DMS153 treated with DMSO at 0.1 percent for 48 hours (cell line): ENCODE measurements around the gene SPINDOC.
"Not testable (repeated sequence)": the region's sequence is repeated elsewhere in the genome, so short reads cannot be mapped to it uniquely, and the experiment has no call there.

Experiments
- DNase-seq: peaks from one replicate; lab custom pipeline; 2025; ENCODE audit not compliant: unreplicated experiment; lab: John Stamatoyannopoulos, UW

SPINDOC gene

GRCh38 chr11:63853476-63853875 is 40.2 kb downstream of the SPINDOC start:
- DNase-seq, result no peak

GRCh38 chr11:63854696-63855095 is 41.4 kb downstream of the SPINDOC start:
- DNase-seq, result no peak

DNA sequence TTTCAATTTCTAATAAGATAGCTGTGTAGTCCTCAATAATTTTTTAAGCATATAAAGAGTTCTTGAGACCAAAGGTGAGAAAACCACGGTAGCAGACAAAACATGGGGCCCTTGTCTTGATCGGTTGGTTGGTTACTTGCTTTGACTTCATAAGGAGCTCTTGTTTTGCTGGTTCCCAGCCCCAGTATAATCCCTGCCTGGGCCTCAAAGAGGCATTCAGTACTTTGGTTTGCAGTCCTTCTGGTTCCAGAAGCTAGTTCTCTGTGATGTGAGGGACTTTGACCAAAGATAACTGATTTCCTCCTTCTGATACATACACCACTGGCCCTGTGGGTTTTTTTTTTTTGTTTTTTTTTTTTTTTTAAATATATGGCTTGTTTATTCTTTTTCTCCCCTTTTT is 42.7 kb downstream of the SPINDOC start:
- no peak for DNase-seq

DNA sequence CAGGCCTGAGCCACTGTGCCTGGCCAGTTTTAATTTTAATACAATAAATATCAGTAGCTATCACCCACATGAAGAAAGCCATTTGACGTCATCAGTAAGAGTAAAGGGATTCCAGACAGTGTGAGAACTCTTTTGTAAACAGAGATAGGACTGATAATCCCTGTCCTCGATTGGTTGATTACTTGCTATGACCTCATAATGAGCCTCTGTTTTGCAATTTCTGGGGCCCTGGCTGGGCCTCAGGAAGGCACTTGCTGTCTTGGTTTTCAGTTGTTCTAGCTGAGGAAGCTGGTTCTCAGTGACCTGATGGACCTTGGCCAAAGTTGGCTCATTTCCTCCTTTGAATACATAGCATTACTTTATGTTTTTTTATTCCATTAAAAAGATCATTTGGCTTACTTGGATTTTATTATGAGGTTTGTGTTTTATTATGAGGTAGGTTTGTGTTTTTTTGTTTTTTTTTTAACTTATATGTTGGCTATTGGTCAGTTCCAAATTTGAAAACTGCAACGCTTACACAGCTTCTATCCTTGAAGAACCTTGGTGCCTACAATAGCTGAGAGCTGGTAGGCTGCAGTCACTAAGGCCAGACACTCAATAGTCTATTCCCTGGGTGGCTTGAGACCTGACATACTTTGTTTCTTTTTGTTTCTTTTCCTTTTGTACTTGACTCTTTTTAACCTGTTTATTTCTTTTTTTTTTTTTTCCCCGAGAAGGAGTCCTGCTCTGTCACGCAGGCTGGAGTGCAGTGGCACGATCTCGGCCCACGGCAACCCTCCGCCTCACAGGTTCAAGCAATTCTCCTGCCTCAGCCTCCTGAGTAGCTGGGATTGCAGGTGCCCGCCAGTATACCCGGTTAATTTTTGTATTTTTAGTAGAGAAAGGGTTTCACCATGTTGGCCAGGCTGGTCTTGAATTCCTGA is 45.6 kb downstream of the SPINDOC start:
- DNase-seq, result no peak

- DNase-seq, result peak; percentile 71
Observed at GRCh38 chr11:63862923-63863322, 49.7 kb downstream of the SPINDOC start.

DNA sequence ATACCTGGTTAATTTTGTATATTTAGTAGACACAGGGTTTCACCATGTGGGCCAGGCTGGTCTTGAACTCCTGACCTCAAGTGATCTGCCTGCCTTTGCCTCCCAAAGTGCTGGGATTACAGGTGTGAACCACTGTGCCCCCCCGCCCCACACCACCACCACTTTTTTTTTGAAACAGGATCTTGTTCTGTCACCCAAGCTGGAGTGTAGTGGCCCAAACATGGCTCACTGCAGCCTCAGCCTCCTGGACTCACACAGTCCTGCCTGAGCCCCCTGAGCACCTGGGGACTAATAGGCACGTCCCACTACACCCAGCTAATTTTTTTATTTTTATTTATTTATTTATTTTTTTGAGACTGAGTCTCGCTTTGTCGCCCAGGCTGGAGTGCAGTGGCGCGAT is 50.4 kb downstream of the SPINDOC start:
- DNase-seq, result not testable (repeated sequence)

DNA sequence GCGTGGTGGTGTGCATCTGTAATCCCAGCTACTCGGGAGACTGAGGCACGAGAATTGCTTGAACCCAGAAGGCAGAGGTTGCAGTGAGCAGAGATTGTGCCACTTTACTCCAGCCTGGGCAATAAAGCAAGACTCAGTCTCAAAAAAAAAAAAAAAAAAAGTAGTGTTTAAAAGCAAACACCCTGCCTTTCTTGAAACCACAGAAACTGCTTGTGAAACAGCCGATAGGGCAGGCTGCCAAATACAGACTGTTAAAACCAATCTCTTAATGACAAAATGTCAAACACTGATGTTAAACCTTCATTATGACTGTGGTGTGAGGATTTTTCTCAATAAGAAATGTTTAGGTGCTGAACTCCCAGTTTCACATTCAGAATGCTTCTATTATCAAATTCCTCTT is 53.0 kb downstream of the SPINDOC start:
- no peak for DNase-seq

- no peak for DNase-seq
Observed at GRCh38 chr11:63867511-63867910, 54.3 kb downstream of the SPINDOC start.

- no peak for DNase-seq
Observed at GRCh38 chr11:63868399-63869064, 55.3 kb downstream of the SPINDOC start.

GRCh38 chr11:63869171-63869591 is 55.9 kb downstream of the SPINDOC start:
- DNase-seq, result no peak

DNA sequence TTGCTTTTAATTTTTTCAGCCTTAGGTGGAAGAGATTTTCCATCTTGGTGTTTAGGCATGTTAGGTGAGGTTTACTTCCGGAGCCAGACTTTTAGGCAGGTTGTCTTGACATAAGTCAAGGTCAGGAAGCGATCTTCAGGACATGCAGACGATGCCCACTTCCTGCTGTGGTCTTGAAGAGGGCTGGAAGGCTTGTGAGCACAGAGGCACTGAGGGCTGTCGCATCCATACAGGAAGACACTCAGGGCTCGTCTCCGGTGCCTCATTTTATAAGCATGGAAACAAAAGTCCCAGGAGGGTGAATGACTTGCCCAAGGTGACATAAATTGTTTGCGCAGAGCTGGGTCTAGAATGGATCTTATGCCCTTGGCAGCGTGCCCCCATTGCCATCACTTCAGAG is 56.4 kb downstream of the SPINDOC start:
- DNase-seq, result no peak

DNA sequence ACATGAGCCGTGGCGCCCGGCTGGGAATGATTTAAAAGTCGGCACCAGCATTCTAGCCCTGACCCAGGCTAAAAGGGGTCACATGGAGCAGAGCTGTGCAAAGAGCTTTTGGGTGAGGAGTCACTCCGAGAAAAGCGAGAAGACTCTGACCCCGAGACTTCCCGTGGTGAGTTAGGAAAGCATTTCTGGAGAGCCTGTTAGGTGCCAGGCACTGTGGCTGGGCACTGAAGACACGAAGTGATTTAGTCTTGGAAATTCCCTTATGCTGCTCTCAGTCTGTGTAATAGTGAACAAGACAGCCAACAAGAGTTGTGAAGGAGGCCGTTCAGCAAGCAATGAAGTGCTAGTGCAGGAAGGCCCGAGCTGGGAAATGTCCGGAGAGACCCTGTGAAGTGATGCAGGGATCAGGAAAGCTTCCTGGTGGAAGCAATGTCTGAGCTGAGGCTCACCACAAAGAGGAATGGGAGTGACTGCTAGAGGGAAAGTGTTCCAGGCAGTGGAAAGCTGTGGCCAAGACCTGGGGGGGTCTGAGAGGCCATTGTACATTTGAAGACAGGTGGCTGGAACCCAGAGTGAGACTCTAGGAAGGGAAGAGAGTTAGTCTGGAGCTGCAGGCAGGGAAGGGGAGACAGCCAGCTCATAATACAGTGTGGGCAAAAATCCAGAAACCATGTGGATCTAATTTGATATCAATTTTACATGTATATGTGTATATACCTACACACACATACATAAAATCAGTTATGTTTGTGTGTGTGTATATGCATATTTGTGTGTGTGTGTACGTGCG is 57.3 kb downstream of the SPINDOC start:
- DNase-seq, result no peak

- DNase-seq, result peak; percentile 68
Observed at GRCh38 chr11:63871962-63872799, 58.9 kb downstream of the SPINDOC start.

DNA sequence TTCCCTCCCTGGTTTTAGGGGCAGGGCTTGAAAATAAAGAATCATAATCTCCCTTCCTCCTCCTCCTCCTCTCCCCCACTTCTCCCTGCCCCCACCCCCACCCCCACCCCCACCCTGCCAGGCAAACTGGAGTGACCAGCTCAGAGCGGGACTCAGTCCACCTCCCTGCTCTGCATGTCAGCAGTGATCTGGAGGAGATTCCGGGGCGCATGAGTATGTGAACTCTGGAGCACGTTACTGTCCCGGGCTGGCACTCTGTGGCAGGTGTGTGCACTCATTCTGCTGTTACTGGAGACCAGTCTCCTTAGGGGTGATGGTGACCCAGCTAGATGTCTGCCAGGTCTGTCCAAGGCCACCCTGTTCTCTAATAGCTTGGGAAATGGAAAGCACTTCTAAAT is 59.5 kb downstream of the SPINDOC start:
- DNase-seq, result no peak

DNA sequence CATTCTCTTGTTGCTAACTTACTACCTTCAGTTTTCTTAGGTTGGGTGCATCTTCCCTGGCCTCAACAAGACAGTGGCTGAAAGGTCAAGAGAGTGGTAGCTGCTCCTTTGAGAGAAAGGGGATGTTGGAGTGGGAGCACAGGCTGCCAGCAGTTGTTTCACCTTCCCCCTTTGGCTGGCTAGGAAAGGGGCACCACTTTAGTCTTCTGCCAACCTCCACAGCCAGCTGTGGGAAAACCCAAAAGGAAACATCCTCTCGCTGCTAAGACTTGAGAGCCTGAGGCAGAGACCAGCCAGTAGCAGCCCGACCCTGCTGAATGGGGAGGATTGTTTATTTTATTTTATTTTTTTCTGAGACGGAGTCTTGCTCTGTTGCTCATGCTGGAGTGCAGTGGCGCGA is 60.1 kb downstream of the SPINDOC start:
- DNase-seq, result no peak

DNA sequence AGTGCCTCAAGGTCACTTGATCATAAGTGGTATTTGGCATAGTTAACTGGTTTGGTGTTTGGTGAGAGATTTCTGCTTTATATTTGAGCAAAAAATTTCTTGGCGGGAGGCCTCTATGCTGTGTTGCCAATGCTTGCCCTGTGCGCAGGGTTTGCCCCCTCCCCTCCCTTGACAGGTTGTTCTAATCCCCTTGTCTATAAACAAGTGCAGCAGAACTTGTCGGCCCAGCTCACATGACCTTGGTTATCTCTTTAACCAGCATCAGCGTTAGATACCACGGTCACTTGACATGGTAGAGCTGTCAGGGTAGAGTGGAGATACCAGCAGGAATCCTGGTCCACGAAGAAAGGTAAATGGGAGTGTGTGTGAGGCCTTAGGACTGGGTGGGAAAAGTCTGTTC is 61.3 kb downstream of the SPINDOC start:
- no peak for DNase-seq

DNA sequence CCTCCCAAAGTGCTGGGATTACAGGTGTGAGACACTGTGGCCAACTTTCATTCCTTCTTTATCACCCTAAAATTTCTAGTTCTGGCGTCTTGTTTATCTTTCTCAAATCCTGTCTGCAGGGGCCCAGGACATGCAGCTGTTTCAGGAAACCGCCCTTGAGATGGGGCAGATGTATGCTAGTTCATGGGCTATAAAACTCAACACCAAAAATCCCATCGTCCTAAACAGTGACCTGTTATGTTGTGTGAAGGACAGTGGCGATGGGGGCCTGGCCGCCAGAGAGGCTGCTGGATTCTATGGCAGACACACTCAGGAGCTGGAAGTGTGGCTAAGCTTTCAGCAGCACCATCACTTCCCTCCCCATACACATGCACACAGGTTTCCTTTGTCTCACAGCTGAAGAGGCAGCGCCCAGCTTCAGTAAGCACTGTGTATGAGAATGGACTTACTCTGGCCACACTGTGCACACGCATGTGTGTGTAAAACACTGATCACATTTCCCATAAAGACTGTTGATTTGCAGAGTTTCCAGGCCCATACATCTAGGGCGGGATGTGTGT is 62.3 kb downstream of the SPINDOC start:
- no peak for DNase-seq

DNA sequence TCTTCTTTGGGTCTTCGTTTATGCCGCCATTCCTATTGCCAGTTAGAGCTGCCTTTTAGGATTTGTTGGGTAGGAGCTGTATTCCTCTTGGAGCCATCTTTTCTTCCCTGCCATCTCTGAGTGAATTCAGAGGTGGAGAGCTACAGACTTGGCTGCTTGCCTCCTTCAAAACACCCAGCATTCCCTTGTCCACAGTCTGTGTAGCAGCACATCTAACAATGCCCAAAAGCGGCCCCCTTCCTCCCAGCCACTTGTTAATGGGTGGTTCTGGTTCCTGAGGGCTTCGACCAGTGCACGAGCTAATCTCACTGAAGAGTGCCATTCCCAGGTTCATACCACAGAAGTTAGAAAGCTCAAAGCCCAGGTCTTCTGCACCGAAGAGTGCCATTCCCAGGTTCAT is 63.4 kb downstream of the SPINDOC start:
- no peak for DNase-seq
